ENCODE measurements around the gene STON2. TPM values are rescaled to one million over a fixed set of nuclear protein-coding genes. Genes with fewer than 3 reads are reported as not detected.

Gene STON2
- total RNA-seq, 1 donor from 2014 or later = 54.4 TPM

DNA sequence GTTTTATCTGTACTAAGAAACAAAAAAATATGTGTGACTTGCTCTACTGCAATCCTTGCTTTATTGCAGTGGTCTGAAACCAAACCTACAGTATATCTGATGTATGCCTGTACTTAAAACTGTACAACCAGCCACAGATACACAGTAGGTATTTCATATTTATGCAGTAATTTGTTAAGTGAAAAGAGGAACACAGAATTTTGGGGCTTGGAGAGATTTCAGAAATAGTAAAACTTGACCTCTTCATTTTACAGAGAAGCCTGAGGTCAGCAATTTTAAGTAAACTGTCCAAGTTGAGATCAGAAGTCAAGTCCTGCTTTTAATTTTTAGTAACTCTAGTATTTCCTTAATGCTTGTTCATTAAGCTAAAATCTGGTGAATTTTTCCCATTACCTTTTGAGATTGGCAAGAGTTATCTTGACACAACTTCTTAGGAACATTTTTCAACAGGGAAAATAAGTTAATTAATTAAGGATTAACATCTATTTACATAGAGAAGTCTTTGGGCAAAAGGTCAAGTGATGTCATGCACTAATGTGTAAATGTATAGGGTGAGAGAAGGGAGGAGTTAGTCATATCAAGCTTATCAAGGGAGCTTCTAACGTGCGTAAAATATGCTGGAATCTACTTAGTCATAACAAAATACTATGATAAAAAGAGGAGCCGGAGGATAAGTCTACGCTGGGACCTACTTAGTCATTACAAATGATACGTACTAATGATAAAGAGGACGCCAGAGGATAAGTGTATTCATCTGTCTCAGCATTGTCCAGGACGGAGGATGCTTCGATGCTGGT is 113.4 kb downstream of the STON2 start:
- intact Hi-C loops (cut with DNase I) = no loop called here
- ATAC-seq (no peak), DNase-seq (ENCODE audit: low spot score) (no peak)

DNA sequence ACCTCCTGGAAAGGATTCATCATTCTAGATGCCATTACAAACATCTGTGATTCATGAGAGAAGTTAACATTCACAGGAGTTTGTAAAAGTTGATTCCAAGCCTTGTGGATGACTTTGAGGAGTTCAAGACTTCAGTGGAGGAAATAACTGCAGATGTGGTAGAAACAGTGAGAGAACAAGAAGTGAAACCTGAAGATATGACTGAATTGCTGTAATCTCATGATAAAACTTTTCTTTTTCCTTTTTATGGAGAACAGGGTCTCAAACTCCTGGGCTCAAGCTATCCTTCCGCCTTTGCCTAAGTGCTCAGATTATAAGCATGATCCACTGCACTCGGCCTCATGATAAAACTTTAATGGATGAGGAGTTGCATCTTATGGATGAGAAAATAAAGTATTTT is 114.9 kb downstream of the STON2 start:
- ATAC-seq = no peak
- intact Hi-C loops (cut with DNase I) = no loop called here

GRCh38 chr14:81281332-81281731 is 118.8 kb downstream of the STON2 start:
- no peak for ATAC-seq
- intact Hi-C loops (cut with DNase I) = no loop called here
- DNase-seq (ENCODE audit: low spot score) = no peak

More for the DNA sequence above, 114.9 kb downstream of the STON2 start:
- DNase-seq (ENCODE audit: low spot score) = no peak

- intact Hi-C loops (cut with DNase I) = no loop called here
- DNase-seq (ENCODE audit: low spot score) = no peak
- ATAC-seq = no peak
Observed at GRCh38 chr14:81280136-81280791, 119.9 kb downstream of the STON2 start.

DNA sequence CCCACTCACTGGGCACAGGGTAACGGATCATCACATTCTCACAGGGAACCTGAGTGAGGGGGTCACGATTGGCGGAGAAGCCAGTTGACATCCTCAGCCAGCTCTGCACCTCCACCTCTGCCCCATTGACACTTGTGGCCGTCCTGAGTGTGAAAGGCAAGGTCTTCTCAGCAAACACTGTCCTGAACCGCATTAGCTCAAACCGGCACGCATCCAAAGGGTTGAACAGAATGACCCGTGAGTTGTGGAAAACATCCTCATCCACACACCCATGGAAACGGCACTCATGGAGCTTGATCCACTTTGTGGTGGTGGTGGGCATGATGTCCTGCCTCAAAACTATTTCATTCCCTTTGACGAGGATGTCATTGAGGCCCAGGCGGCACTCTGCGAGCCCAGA is 123.0 kb downstream of the STON2 start:
- intact Hi-C loops (cut with DNase I) = no loop called here
- ATAC-seq = no peak
- DNase-seq (ENCODE audit: low spot score) = no peak

DNA sequence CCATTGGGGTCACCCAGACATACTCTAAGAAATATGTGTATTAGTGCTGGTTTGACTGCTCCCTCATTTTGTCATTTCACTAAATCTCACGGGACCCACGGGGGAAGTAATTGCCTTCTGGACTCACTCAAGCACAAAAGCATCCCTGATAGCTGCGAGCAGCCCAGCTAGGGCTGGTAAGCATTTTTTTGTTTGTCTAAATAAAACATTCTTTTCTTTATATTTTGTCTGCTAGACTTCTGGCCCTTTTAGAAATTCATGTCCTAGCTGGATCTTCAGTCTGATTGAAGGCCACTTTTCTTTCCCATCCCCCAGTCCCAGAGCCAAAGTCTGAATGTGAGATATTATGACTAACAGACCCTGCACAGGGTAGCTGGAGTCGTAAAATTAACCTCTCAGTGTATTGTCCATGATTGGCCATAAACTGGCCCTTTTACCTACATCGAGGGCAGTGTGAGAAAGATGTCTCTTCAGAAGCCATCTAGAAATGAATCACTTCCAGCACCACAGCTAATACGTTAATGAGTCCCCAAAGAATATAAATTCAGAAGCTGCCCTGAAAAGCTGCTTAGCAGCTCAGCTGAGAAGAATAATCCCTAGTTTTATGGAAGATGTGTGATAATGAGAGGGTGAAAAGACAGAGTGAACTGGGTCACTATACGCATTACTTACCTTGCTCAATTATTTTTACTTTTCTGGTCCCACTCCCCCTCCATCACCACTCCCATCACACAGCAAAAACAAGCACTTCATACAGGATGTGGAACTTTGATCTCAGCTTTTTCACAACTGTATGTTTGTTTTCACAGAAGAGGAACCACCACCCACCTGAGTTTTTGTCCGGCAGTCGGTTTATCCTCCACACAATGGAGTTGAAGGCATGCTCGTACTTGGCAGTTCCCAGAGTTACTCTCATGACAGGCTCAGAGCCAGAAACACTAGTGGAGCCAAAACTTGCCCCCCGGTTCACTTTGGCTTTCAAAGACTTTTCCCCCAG is 123.8 kb downstream of the STON2 start:
- ATAC-seq (peak; percentile 14), DNase-seq (ENCODE audit: low spot score) (no peak)
- intact Hi-C loops (cut with DNase I) = no loop called here

- peak; percentile 78 for ATAC-seq
- DNase-seq (ENCODE audit: low spot score) = no peak
- intact Hi-C loops (cut with DNase I) = no loop called here
Observed at GRCh38 chr14:81275305-81276072, 124.6 kb downstream of the STON2 start.

DNA sequence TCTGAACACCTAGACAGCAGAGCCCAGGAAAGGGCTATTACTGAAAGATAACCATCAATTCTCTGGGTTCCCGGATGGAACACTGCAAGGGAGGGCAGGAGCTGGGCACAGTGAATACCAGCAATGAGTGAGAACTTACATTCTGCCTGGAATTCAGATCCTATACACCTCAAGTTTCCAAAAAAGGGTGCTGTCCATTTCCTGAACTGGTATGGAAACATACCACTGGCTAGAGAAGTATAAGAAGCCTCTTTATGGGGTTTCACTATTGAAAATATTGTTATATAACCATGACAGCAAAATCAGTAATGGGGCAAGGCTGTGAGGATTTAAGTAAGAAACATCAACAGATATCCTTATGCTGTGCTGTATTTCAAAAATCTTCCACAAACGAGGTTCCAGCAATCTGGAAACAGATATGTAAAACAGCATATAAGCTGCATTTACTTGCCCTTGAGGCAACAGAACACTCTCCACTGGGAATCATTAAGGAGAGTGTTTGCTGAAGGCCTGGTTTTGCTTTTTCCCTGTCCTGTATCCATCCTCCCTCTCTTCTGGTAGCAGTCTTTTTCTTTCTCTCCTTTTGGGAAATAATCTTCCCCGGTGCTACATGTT is 126.1 kb downstream of the STON2 start:
- intact Hi-C loops (cut with DNase I) = no loop called here
- DNase-seq (ENCODE audit: low spot score) (no peak), ATAC-seq (no peak)

- no peak for DNase-seq (ENCODE audit: low spot score)
- intact Hi-C loops (cut with DNase I) = no loop called here
- ATAC-seq = no peak
Observed at GRCh38 chr14:81273521-81273920, 126.6 kb downstream of the STON2 start.

DNA sequence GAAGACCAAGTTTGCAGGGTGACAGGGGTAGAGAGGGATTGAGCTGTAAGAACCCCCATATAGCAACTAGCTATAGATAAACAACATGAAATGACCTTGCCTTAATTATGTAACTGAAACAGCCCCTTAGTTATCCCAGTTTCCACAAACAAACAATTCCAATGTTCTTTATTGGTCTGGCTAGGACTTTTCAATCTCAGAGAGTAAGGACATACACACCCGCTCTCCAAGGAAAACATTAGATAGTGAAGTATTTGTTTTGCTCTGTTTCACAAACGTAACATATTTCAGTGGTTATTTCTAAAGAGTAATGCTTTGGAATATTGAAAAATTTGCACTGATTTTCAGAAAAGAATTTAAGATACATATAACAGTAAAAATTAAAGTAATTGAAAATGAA is 127.8 kb downstream of the STON2 start:
- ATAC-seq (peak; percentile 64), DNase-seq (ENCODE audit: low spot score) (no peak)
- intact Hi-C loops (cut with DNase I) = no loop called here

- no peak for DNase-seq (ENCODE audit: low spot score)
- intact Hi-C loops (cut with DNase I) = loop anchor here (5.0 kb wide), 1 partner anchor 182 kb away; no protein-coding TSS in a partner anchor
- ATAC-seq = no peak
Observed at GRCh38 chr14:81269979-81270375, 130.1 kb downstream of the STON2 start.

- intact Hi-C loops (cut with DNase I) = loop anchor here (5.0 kb wide), 1 partner anchor 183 kb away; no protein-coding TSS in a partner anchor
- ATAC-seq = peak; percentile 72
- DNase-seq (ENCODE audit: low spot score) = no peak
Observed at GRCh38 chr14:81269100-81269978, 130.8 kb downstream of the STON2 start.

DNA sequence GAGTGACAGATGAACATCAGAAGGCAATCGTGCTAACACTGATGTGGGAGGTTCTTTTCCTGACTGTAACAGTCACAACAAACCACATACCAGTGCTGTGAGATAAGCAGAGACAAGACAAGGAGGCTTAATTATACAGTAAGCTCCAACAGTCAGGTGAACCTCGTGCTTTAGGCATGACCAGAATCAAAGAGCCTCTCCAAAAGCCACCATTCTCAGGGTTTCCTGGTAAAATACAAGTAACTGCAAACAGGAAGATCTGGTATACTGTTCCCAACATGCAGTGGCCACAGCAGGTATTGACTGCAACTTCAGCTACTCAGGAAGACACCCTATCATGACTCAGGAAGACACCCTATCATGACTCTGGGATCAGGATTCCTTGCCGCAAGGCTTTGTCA is 132.1 kb downstream of the STON2 start:
- intact Hi-C loops (cut with DNase I) = loop anchor here (5.0 kb wide), 1 partner anchor 184 kb away; no protein-coding TSS in a partner anchor
- ATAC-seq = no peak
- DNase-seq (ENCODE audit: low spot score) = no peak

DNA sequence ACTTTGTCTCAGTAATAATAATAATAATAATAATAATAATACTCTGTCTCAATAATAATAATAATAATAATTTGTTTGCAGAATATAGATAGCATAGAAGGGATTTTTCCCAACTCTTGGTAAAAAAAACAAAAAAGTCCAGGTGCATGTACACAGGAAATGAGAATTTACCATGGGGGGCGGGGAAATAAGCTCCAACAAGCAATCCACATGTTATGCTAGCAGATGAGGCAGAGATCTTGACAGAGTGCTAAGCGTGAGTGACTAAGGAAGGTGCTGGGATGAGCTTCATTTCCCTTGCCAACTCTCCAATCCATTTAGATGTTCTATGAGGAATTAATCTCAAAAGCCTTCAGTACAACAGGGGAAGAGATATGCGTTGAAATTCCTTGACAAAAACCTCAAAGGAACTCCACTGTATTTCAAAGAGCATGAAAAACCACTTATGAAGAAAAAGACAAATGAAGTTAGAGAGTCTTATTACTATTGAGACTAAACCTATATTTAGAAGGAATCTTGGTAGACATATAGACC is 134.4 kb downstream of the STON2 start:
- ATAC-seq = no peak
- intact Hi-C loops (cut with DNase I) = loop anchor here (5.0 kb wide), 1 partner anchor 187 kb away; no protein-coding TSS in a partner anchor

GRCh38 chr14:81264671-81265070 is 135.5 kb downstream of the STON2 start:
- ATAC-seq (no peak), DNase-seq (ENCODE audit: low spot score) (no peak)
- intact Hi-C loops (cut with DNase I) = loop anchor here (5.0 kb wide), 1 partner anchor 188 kb away; no protein-coding TSS in a partner anchor

More for the DNA sequence above, 134.4 kb downstream of the STON2 start:
- no peak for DNase-seq (ENCODE audit: low spot score)

DNA sequence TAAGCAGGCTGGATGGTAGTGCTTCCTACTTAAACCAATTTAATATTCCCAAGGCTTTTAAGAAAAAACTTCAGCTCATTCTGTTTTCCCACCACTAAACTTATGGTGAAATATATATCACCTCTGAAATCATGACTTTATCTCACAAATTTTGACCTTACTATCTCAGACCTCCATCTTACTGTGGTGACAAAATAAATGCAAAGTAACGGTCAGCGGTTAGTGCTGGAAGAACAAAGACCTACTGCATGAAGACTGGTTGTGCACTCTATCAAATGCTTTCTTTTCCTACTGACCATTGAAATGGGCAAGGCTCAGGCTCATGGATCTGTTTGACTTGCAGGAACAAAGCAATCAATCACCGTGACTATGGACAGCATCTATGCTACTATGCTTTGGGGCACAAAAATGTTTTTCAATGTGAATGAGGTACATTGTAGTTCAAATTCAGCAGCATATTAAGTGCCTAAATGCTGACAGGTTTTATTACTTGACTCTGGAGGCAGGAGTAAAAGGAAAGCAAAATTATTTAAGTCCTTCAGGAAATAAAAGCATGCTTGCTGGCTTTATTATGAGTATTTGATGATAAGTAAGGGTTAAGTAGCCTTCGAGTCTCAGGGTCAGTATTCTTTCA is 136.2 kb downstream of the STON2 start:
- DNase-seq (ENCODE audit: low spot score) (no peak), ATAC-seq (no peak)
- intact Hi-C loops (cut with DNase I) = no loop called here
